Activated CD8-positive, alpha-beta memory T cell treated with anti-CD3 and anti-CD28 coated beads for 36 hours (primary cell): Measurements from ENCODE around the gene DLD. TPM values are rescaled to one million over a fixed set of nuclear protein-coding genes. Genes with fewer than 3 reads are reported as not detected.
"Not testable (repeated sequence)": the region's sequence is repeated elsewhere in the genome, so short reads cannot be mapped to it uniquely, and the experiment has no call there.

ENCODE experiments used
- CTCF ChIA-PET: fragments of 350-600 bp; sonication (Branson Sonifier 250); formaldehyde crosslinking; loops from one replicate; lab custom pipeline; 2021; ENCODE audit warnings: antibody characterized with exemption; lab: Charles Lee
- POLR2A ChIA-PET: fragments of 350-600 bp; sonication (Branson Sonifier 250); formaldehyde crosslinking; loops from one replicate; lab custom pipeline; 2021; ENCODE audit warnings: antibody characterized with exemption; lab: Charles Lee
- total RNA-seq, 2 experiments: library from RNA; stranded (reverse); gene quantifications; one replicate each; pipeline ENCODE4 v1.2.3, GENCODE V29; 2021

Gene DLD
- total RNA-seq, 2 experiments from 2014 or later, result 112 to 114 TPM

- POLR2A ChIA-PET, result no interaction called here
- CTCF ChIA-PET, result interaction anchor here (1.1 kb wide), 2 partner anchors 123 to 124 kb away, joined by 3 read pairs; partner anchors contain the start of gene CBLL1
Observed at GRCh38 chr7:107867858-107868466, 23.0 kb upstream of the DLD start.

- ChIA-PET CTCF (no interaction called here), POLR2A (no interaction called here)
Observed at GRCh38 chr7:107870427-107871000, 20.5 kb upstream of the DLD start.

- POLR2A ChIA-PET, result interaction anchor here (1.0 kb wide), 1 partner anchor 130 kb away, joined by 3 read pairs; no protein-coding TSS in a partner anchor
- CTCF ChIA-PET, result interaction anchor here (0.9 to 3.9 kb wide), 2 partner anchors 131 kb away, joined by 4 to 47 read pairs; partner anchors contain the start of gene CBLL1
Observed at GRCh38 chr7:107874111-107874510, 16.9 kb upstream of the DLD start.

- CTCF ChIA-PET, result interaction anchor here (0.5 to 3.9 kb wide), 8 partner anchors 10 to 412 kb away, joined by 3 to 47 read pairs (median 3); partner anchors contain the start of gene CBLL1
- POLR2A ChIA-PET, result interaction anchor here (0.6 to 1.1 kb wide), 3 partner anchors 119 to 132 kb away, joined by 3 read pairs; no protein-coding TSS in a partner anchor
Observed at GRCh38 chr7:107874605-107875446, 16.2 kb upstream of the DLD start.

GRCh38 chr7:107876916-107877315 lies 14.1 kb upstream of the DLD start:
- ChIA-PET CTCF (interaction anchor here (1.5 to 3.9 kb wide), 2 partner anchors 12 to 134 kb away, joined by 3 to 47 read pairs; partner anchors contain the start of gene CBLL1), POLR2A (no interaction called here)

- ChIA-PET CTCF (interaction anchor here (1.5 to 3.9 kb wide), 3 partner anchors 11 to 135 kb away, joined by 3 to 47 read pairs (median 11); partner anchors contain the start of genes CBLL1 and DLD), POLR2A (no interaction called here)
Observed at GRCh38 chr7:107877731-107878382, 13.1 kb upstream of the DLD start.

GRCh38 chr7:107878636-107879035 lies 12.3 kb upstream of the DLD start:
- POLR2A ChIA-PET, result no interaction called here
- CTCF ChIA-PET, result interaction anchor here (0.6 to 2.9 kb wide), 4 partner anchors 12 to 267 kb away, joined by 3 to 11 read pairs (median 4); partner anchors contain the start of genes CBLL1 and DLD

GRCh38 chr7:107879400-107880035 lies 11.5 kb upstream of the DLD start:
- ChIA-PET POLR2A (no interaction called here), CTCF (interaction anchor here (0.6 to 2.9 kb wide), 6 partner anchors 11 to 300 kb away, joined by 3 to 11 read pairs (median 4); partner anchors contain the start of genes CBLL1 and DLD)

- CTCF ChIA-PET, result no interaction called here
Observed at GRCh38 chr7:107882766-107883165, 8.2 kb upstream of the DLD start.

GRCh38 chr7:107884066-107884818 lies 6.7 kb upstream of the DLD start:
- CTCF ChIA-PET, result no interaction called here
- POLR2A ChIA-PET, result no interaction called here

More at GRCh38 chr7:107882766-107883165, 8.2 kb upstream of the DLD start:
- POLR2A ChIA-PET, result no interaction called here

GRCh38 chr7:107887827-107888226 lies 3.2 kb upstream of the DLD start:
- POLR2A ChIA-PET, CTCF ChIA-PET: not testable (repeated sequence)

GRCh38 chr7:107889992-107890391 lies 991 bp upstream of the DLD start:
- POLR2A ChIA-PET, result no interaction called here

GRCh38 chr7:107890493-107890961 lies 456 bp upstream of the DLD start:
- CTCF ChIA-PET, result interaction anchor here (2.3 to 2.8 kb wide), 2 partner anchors 12 to 147 kb away, joined by 8 to 11 read pairs; partner anchors contain the start of gene CBLL1

More at GRCh38 chr7:107889992-107890391, 991 bp upstream of the DLD start:
- CTCF ChIA-PET, result interaction anchor here (2.3 to 2.8 kb wide), 2 partner anchors 11 to 147 kb away, joined by 8 to 11 read pairs; partner anchors contain the start of gene CBLL1

GRCh38 chr7:107891636-107892366 lies 818 bp downstream of the DLD start:
- CTCF ChIA-PET, result interaction anchor here (0.9 to 2.8 kb wide), 4 partner anchors 13 to 428 kb away, joined by 3 to 11 read pairs (median 6); partner anchors contain the start of gene CBLL1
- POLR2A ChIA-PET, result interaction anchor here (0.6 to 1.2 kb wide), 3 partner anchors 11 to 678 kb away, joined by 3 to 4 read pairs (median 3); partner anchors contain the start of genes CBLL1 and DNAJB9

More at GRCh38 chr7:107890493-107890961, 456 bp upstream of the DLD start:
- POLR2A ChIA-PET, result interaction anchor here (1.2 kb wide), 1 partner anchor 10 kb away, joined by 4 read pairs; no protein-coding TSS in a partner anchor

GRCh38 chr7:107892367-107892741 lies 1.4 kb downstream of the DLD start:
- CTCF ChIA-PET, result interaction anchor here (0.9 kb wide), 1 partner anchor 428 kb away, joined by 3 read pairs; no protein-coding TSS in a partner anchor
- POLR2A ChIA-PET, result not testable (repeated sequence)

GRCh38 chr7:107898997-107899594 lies 8.1 kb downstream of the DLD start:
- POLR2A ChIA-PET, result no interaction called here
- CTCF ChIA-PET, result no interaction called here
